Stimulated activated CD8-positive, alpha-beta memory T cell treated with anti-CD3 and anti-CD28 coated beads, Interleukin-12 subunit alpha, Interleukin-12 subunit beta, amount 100 ng/mL, for 24 hours (primary cell): ENCODE measurements around the gene FLT4.

Source experiments
- DNase-seq: peaks from one replicate; pipeline ENCODE4 v3.0.0-alpha.2; 2020; ENCODE audit errors: extremely low read depth

FLT4 gene

GRCh38 chr5:180642181-180642775, 7.1 kb downstream of the FLT4 start:
- DNase-seq: no peak

DNA sequence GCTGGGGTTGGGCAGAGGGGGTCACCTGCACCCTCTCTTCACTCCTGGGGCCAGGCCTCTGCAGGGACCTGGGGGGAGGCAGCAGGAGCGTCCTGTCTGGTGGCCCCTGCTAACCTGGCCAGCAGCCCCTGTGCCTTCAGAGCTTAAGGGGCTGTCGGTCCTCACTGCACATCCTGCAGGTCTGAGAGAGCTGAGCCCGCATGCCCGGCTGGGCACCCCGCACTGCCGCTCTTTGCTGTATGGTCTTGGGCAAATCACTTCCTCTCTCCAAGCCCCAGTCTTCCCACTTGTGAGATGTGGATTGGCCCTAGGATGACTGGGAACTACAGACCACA, 7.9 kb downstream of the FLT4 start:
- DNase-seq: no peak

GRCh38 chr5:180640861-180641565, 8.4 kb downstream of the FLT4 start:
- no peak for DNase-seq

DNA sequence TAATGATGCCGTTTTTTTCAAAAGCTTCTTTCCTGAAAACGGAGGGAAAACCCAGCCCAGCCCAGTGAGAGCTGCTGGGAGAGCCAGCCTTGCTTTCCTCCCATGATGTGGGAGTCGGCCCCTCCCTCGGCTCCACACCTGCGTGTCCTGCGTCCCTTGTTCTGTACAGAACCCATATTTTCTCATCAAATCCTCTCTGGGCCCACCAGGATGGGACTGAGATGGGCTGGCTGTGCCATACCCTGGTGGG, 8.9 kb downstream of the FLT4 start:
- DNase-seq: no peak

DNA sequence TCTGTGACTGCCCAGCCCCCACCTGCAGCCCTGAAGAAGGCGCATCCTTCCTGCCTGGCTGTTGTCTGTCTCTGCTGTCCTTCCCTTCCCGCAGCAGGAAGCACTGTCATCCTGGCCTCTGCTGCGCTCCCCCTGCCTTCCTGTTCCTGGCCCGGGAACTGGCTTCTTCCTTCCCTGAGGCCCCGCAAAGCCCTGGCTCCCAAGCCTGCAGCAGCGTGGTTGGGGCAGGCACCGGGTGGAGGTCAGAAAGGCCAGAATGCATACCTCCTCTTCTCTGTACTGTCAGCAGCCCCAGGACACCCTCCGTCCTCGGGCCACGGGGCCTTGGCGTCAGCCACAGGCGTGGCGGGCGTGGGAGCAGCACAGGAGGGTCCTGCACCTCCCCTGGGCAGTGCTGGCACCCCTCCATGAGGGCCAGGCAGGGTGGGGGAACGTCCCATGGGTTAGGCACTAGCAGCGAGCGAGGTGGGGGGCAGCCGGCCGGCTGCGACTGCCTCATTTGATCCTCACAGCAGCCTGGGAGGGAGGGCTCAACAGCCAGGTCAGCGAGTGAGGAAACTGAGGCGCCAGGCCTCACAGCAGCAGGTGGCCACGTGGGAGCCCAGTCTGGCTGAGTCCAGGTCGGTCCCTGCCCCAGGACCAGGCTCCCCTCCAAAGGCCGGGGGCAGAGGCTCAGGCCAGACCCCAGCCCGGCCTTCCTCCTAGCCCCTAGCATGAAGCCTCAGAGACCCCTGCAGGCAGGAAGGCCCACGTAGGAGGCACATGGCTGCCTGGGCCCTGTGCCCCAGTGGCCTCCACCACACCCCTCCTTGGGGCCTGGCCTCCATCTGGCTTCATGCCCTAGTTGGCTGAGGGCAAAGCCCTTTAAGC, 9.4 kb downstream of the FLT4 start:
- no peak for DNase-seq

DNA sequence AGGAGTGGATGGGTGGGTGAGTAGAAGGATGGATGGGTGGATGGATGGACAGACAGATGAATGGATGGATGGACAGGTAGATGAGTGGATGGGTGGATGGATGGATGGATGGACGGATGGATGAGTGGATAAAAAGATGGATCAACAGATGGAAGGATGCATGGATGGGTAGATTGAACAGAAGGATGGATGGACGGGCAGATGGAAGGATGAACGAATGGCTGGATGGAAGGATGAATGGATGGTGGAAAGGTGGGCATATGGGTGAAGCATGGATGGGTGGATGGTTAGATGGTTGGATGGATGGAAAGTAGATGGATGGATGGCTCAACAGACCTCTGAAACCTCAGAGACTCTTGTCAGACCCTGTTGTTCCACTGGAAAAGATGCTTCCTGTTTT, 10.1 kb downstream of the FLT4 start:
- no peak for DNase-seq

GRCh38 chr5:180637962-180638680, 11.3 kb downstream of the FLT4 start:
- DNase-seq: no peak

DNA sequence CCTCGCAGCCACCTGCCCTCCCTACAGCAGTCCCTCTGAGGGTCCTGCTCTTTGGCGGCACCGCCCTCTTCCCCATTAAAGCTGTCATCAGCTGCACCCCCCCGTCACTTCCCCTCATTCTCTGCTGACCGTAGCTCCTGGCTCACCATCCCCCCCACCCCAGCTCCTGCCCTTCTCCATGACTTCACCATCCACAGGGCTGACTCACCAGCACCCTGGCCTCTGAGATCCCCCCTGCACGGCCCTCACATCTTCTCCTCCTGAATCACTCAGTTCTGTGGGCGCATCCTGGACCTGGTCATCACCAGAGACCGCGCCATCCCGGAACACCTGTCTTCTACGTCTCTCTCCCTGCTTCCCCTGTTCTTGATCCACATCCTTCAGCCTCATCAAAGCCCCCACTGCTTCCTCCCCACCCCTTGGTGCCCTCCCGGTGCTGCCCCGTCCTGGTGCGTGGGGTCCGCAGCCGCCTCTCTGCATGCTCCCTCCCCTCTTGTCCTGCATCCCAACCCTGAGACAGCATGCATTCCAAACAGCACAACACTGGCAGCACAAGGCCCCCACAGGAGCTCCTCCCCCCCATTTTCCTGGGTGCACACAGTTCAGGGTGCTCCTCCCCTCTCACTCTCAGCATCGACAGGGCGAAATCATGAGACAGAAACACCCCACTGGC, 12.9 kb downstream of the FLT4 start:
- DNase-seq: no peak

DNA sequence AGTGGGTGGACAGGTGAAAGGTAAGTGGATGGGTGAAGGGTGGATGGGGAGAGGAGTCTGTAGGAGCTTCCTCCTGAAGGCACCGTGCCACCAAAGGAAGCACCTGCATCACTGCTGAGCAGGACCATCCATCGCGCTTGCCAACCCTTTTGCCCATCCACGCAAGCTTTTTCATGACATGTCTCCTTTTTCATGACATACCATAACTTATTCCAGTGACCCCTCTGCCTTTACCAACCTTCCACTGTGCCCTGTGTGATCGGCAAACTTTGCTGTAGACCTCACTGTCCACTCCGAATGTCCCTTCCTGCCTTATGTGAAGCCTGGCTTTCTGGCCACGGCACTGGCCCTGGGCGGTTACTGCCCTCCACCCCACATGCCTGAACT, 13.4 kb downstream of the FLT4 start:
- no peak for DNase-seq

DNA sequence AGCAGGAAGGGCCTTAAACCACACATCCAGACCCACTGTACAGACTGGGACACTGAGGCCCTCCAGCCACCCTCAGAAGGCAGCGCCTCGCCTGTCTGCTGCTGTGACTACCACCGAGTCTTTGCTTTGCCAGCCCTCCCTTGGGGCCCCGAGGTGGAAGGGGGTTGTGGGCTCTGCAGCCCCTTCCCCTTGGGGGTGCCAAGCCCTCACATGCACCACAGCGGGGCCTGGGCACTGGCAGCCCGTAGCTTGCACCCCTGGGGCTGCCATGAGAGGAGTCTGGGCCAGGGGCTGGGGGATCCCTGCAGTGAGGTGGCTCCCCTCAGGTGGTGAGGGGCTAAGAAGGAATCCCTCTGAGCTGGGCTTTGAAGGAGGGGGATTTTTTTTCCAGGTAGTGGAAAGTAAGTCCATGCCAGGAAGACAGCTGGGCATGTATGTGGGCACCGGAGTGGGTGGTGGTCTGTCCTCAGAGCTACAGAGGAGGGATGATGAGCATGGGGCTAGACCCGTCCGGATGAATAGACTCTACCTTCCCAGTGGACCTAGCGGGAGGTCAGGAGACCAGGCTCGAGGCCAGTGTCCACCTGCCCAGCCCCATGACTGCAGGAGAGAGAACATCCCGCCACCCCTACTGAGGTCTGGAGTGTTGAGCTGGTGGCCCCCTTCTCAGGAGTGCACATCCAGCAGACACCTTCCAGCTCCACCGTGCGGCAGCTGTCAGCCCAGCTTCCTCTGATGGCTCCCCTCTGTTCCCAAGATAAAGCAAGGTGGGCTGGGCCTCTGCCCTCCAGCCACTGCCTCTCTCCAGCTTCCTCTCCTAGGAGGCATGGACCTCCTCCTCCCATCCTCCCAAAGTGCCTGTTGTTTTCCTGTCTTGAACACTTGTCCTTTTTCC, 15.9 kb downstream of the FLT4 start:
- DNase-seq: no peak

GRCh38 chr5:180632768-180633167, 16.6 kb downstream of the FLT4 start:
- DNase-seq: no peak

GRCh38 chr5:180631549-180632383, 17.6 kb downstream of the FLT4 start:
- no peak for DNase-seq

DNA sequence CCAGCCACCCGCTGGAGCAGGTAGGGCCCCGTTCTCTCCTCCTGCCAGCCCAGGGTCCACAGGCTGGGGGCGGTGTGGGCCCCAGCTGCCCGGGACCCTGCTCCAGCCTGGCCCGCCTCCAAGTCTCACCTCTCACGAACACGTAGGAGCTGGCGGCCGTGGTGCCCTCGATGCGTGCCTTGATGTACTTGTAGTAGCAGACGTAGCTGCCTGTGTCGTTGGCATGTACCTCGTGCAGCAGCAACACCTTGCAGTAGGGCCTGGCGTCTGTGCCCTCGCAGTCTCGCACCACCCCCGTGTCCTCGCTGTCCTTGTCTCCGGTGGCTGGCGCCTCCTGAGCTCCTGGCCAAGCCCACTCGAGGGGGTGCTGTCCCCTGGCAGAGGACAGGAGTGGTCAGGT, 19.0 kb downstream of the FLT4 start:
- no peak for DNase-seq

DNA sequence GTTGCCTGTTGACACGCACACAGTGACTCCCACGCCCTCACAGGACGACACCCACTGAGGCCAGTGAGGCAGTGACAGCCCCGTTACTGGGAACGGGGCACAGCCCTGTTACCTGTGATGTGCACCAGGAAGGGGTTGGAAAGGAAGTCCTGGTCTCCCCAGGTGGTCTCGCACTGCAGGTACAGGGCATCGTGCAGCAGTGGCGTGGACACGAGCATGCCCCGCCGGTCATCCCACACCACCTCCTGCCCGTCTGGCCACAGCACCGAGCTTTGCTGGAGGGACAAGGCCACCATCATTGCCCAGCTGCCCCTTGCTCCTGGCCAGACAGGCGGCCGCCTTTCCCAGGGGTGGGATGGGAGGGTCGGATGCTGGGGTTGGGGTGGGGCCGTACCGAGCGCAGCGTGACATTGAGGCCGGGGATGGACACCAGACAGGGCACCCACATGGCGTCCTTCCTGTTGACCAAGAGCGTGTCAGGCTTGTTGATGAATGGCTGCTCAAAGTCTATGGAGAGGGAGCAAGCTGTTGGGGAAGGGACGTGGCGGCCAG, 19.5 kb downstream of the FLT4 start:
- no peak for DNase-seq

DNA sequence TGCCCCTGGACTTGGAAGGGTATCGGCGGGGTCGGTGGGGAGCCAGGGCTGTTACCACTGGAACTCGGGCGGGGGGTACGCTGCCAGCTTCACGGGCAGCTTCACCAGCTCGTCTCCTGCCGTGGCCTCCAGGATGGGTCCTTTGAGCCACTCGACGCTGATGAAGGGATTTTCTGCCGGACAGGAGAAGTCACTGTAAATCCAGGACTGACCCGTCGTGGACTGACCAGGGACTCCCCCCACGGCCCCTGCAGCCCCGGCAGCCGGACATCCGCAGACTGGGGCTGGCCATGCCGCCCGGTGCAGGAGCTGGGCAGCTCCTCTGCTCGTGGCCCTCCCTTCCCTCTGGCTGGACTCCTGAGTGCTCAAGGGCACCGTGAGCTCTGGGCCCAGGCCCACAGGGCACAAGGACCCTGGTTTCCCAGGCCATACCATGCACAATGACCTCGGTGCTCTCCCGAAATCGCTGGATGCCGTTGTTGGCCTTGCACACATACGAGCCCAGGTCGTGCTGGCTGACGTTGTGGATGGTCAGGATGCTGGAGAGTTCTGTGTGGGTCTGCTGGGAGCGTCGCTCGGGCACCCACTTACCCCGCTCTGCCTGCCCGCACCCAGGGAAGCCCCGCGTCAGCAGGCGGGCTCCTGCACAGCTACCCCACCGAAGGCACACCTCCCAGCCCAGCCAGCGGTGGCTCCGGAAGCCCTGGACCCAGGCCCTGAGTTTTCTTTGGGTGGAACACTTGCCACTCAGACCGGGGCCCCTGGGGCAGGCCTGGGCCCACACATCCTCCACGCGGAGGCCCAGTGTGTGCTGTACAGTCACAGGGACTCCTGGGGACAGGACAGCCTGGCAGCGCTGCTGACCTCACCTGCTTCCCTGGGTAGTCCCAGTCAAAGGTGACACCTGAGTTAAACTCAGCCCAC, 20.3 kb downstream of the FLT4 start:
- DNase-seq: no peak

DNA sequence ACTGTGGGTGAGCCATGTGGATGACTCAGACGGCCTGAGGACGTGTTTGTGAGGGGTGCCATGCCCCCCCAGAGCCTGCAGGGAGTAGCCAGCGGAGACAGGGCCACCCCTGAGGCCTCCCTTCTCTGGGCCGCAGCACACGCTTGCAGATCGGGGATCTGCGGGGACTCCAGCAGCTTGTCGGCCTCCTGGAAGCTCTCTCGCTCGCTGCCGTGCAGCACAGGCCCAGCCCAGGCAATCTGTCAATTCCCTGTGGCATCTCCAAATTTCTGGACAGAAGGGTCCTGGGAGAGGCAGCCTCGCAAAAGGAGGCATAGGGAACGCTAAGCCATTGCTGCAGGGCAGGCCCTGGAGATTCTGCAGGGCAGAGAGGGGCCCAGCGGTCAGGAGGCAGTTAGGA, 21.2 kb downstream of the FLT4 start:
- DNase-seq: no peak

DNA sequence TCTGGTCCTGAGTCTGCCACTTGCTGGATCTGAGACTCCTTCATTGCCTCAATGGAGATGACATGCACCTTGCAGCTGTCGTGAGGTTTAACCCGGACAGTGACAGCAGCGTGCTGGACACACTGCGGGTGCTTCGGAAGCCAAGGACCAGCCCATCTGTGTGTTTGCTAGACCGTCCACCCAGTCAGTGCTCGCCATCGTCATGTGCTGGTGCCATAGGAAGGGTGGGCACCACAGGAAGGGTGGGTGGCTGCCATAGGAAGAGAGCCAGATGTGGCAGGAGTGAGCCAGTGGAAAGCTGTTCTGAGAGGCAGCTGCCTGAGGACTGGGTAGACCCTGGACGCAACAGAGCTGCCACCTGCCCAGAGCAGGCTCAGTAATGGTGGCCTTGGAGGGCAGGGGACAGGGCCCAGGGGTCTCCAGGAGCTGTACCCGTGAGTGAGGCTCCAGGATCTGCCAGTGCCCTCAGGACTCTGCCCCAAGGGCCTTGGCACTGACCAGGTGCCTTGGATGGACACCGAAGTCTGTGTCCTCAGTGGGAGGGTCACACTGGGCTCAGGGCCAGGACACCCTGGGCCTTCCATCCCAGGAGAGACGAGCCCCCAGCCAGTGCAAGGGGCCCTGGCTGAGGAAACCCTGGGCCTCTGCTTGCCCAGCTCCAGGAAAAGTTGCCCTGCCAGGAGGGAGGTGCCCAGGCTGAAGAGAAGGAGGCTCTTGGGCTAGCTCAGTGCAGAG, 21.8 kb downstream of the FLT4 start:
- DNase-seq: no peak
